Left renal cortex interstitium (tissue), 4 donors: ENCODE measurements around the gene DENND2A. TPM values are rescaled to one million over a fixed set of nuclear protein-coding genes. Genes with fewer than 3 reads are reported as not detected.
"Not testable (repeated sequence)": the region's sequence is repeated elsewhere in the genome, so short reads cannot be mapped to it uniquely, and the experiment has no call there.

Experiments used
- DNase-seq, 4 donors: peaks; one replicate each; pipeline ENCODE4 v3.0.0-alpha.2; 2013; ENCODE audit warnings: low read depth in 4 of 4, low spot score in 2 of 4, missing footprints in 1 of 4
- polyA plus RNA-seq, 4 donors: library from polyadenylated mRNA; unstranded; fragments of 120-200 nt; gene quantifications; one replicate each; pipeline ENCODE4 v1.2.1, GENCODE V29; 2013; ENCODE audit not compliant: insufficient read length in 4 of 4

DENND2A gene
- polyA plus RNA-seq, 4 donors: 35.1 to 41.5 (median 38.8) TPM

DNA sequence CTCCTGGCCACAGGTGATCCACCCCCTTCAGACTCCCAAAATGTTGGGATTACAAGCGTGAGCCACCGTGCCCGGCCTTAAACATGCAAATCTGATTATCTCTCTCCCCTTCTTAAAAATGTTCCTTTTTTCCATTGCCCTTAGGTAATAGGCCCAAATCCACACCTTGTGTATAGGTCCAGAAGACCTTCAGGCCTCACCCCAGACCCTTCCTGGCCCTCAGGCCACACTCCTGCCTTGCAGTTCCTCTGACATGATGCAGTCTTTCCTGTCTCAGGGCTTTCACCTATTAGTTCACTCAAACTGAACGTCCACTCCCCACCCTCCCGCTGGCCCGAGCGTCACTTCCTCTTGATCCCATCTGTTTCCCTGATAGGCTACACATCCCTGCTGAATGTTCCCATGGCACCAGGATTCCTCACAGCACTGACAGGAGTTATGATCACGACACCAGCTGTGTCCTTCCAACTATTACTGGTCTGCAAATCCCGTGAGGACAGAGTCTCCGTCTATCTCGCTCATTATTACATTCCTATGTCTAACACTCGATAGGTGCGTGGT is 46.4 kb downstream of the DENND2A start:
- DNase-seq: no peak

GRCh38 chr7:140593672-140593982 is 47.0 kb downstream of the DENND2A start:
- no peak for DNase-seq

DNA sequence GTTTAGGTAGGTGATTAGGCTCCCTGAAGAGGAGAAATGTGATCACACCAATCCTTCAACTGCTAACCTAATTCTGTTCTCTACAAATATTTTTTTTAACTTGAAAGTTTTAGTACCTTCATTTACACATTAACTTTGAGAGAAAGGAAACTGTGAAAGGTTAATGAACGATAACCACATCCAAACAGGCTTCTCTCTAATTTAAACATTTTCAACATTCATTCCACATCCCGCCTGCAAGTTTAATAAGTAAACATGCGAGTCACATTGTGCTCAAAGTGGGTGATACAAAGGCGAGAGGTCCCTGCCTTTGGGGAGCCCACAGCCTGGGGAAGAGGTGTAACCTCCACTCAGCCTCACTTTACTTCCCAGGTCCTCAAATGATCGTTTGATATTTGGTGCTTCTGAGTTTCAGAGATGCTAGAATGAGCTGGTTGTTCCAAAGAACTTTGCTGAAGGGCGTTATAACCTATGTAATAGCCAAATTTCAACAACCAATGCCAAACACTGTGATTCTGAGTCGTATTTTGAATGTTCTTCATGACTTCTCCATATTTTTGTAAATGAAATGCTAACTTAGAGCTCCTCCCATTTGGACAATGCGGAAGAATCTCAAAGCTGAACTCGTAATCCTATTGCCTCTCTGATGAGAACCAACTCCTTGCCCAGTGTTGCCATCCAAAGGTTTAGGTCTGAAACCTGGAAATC is 47.5 kb downstream of the DENND2A start:
- DNase-seq: no peak

GRCh38 chr7:140591180-140591902 is 49.3 kb downstream of the DENND2A start:
- no peak for DNase-seq

DNA sequence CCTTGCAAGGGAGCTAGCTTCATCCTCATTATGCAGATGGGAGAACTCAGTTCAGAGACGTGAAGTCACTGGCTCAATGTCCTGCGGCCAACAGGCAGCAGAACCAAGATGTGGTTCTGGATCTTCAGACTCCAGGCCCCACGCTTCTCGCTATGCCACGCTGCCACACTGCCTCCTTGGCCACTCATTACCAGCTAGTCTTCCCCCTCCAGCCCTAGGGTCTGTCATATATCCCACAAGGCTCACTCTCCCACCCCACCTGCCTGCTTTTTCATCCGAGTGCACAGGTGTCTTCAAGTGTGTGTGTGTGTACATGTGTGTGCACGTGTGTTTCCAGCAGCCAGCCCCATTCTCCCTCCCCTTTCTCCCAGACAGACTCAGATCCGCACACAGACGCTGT is 53.4 kb downstream of the DENND2A start:
- DNase-seq: no peak

- DNase-seq: no peak
These were observed 54.1 kb downstream of the DENND2A start for GRCh38 chr7:140586516-140586915.

- no peak for DNase-seq
These were observed 55.3 kb downstream of the DENND2A start for GRCh38 chr7:140585333-140585732.

GRCh38 chr7:140584195-140584851 is 56.3 kb downstream of the DENND2A start:
- no peak for DNase-seq

DNA sequence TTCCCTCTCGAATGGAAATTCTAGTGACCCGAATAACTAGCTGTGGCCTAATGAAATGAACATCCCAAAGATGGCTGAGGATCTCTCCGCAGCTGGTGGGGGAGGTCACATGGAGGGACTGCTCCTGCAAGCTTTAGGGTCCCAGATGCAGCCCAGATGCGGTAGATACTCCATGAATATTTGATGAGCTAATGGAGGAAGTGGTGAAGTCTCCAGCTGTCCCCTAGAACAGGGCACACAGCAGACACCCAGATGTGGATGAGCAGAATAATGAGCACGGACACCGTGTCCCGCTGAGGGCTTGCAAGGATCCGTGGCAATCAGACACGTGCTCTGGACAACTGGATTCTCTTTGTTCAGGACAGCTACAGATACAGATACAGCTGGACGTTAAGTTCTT is 59.2 kb downstream of the DENND2A start:
- no peak for DNase-seq

DNA sequence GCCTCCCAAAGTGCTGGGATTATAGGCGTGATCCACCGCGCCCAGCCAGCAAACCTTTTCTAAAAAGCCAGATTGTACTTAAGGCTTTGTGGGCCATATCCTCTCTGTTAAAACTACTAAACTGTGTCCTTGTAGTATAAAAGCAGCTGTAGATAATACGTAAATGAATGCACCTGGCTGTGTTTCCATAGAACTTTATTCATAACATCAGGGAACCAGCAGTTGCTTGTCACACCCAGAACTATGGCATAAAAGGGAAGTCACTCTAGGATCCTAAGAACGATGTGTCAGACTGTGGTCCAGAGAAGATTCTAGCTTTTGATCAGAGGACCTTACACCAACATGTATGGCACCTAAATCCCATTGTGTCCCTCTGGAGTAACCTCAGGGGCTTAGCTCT is 63.0 kb downstream of the DENND2A start:
- no peak for DNase-seq

DNA sequence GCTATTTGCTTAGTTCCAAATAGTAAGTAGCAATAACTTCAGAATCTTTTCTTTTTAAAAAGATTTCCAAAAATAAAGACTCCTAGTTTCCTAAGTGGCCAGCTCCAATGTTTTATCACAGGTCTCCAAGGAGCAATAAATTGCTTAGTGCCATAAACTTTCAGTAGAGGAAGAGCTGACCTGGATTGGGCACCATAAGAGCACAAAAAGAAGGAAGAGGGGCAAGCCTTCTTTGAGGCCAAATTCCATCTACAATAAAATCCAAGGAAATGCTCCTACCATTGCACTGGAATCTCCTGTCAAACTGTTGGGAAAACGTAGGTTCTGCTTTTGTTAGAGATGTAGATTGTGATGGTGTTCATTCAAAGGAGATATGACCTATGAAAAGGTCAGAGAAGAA is 64.0 kb downstream of the DENND2A start:
- no peak for DNase-seq

- DNase-seq: no peak
These were observed 69.0 kb downstream of the DENND2A start for GRCh38 chr7:140571538-140572122.

DNA sequence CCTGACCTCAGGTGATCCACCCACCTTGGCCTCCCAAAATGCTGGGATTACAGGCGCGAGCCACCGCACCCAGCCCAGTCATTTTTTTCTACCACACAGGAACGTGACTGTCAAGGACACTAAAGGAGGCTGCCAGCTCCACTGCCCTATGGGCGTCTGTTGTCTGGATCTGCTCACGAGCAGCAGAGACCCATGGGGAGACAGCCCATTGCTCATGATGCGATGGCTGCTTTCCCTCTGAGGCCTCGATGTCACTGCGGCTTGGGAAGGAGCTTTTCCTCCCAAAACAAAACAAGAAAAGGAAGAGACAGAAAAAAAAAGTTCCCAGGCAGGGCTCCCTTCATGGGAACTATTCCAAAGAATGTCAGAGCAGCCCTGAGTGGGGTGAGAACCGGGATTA is 70.5 kb downstream of the DENND2A start:
- no peak for DNase-seq

GRCh38 chr7:140568021-140568813 is 72.4 kb downstream of the DENND2A start:
- DNase-seq: no peak

GRCh38 chr7:140566186-140566585 is 74.4 kb downstream of the DENND2A start:
- DNase-seq: not testable (repeated sequence)

- DNase-seq: not testable (repeated sequence)
These were observed 74.9 kb downstream of the DENND2A start for GRCh38 chr7:140565761-140566160.

- DNase-seq: no peak
These were observed 76.0 kb downstream of the DENND2A start for GRCh38 chr7:140564643-140565042.

GRCh38 chr7:140562926-140563481 is 77.6 kb downstream of the DENND2A start:
- DNase-seq: no peak

DNA sequence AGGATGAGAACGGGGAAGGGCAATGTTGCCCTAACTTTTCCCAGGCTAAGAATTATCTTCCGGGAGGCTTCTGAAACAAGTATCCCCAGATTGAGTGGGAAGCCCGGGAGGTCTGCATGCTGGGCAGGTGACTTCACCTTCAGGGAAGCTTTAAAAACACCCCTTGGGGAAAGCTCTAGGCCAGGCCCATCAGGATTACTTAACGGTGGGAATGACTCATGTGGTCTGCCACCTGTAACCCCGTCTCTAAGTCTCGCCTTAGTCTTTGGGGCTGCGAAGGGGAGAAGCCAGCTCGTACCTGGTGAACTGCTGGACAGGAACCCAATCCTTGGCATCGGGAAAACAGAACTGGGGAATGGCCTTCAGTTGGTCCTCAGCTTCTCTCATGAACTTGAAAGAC is 81.2 kb downstream of the DENND2A start:
- no peak for DNase-seq
